HG02840 (cell line): ENCODE measurements around the gene PCNX4.
"Not testable (repeated sequence)": the region's sequence is repeated elsewhere in the genome, so short reads cannot be mapped to it uniquely, and the experiment has no call there.

ENCODE experiments used
- ATAC-seq: cut with Tn5 transposase; IDR thresholded peaks from one replicate; pipeline ENCODE4 v1.9.1; 2021; ENCODE audit warnings: mild to moderate bottlenecking, moderate library complexity, moderate number of reproducible peaks; ENCODE audit not compliant: unreplicated experiment, low FRiP score

The PCNX4 gene

DNA sequence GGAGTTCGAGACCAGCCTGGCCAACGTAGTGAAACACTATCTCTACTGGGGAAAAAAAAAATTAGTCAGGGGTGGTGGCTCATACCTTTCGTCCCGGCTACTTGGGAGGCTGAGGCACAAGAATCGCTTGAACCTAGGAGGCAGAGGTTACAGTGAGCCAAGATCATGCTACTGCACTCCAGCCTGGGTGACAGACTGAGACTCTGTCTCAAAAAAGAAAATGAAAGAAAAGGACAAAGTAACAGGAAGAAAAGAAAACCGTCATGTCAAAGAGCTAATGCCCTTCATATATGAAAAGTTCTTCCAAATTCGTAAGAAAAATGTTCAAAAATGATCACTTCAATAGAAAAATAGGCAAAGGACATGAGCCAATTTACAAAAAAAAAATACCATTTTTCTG lies 8.1 kb downstream of the PCNX4 start:
- ATAC-seq = not testable (repeated sequence)

DNA sequence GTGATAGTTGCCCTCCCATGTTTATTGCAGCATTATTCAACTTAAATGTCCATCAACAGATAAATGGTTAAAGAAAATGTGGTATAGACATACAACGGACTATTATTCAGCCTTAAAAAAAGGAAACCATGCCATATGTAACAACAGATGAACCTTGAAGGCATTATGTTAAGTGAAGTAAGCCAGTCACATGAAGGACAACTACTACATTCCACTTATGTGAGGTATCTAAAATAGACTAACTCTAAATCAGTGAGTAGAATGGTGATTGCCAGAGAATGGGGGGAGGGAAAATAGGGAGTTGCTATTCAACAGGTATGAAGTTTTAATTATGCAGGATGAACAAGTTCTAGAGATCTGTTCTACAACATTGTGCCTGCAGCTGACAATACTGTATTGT lies 10.1 kb downstream of the PCNX4 start:
- ATAC-seq = no peak

DNA sequence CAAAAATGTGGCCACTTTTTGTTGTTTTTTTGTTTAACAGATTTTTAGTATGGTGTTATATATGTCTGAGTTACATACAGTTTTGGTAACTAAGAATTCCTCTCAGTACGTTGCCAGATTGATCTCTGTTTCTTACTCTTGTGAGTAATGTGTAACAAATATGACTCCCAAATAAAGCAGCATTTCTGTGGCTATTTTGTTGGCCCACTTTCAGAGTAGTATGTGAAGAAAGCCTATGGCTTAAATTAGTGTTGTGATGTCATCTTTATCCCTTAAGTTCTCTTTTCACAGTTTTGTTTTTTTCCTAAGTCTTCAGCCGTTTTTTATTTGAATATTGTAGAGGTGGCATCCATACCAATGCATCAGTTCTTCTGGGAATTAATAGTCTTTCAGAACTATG lies 10.7 kb downstream of the PCNX4 start:
- no peak for ATAC-seq

DNA sequence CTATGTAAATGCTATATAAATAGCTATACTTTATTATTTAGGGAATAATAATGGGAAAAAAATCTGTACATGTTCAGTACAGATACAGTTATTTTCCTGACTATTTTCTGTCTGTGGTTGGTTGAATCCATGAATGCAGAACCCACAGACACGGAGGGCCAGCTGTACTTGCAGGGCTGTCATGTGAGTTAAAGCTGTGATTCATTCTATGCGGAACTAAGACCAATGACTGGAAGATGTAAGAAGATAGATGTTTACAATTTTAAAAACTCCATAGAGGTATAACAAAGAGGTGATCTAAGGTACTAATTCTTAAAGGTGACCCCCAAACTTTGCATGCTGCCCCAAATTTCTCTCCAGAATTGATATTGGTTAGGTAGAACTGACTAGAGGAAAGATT lies 14.6 kb downstream of the PCNX4 start:
- no peak for ATAC-seq

DNA sequence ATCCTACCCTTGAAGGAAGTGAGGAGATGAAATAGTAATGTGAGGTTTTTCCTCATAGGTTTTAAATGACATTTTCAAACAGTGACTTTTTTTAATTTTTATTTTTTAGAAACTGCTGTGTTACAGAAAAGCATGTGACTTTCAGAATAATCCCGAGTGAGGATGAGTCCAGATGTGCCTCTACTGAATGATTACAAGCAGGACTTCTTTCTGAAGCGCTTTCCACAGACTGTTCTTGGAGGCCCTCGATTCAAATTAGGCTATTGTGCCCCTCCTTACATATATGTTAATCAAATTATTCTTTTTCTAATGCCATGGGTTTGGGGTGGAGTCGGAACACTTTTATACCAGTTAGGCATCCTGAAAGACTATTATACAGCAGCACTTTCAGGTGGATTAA lies 15.8 kb downstream of the PCNX4 start:
- no peak for ATAC-seq

DNA sequence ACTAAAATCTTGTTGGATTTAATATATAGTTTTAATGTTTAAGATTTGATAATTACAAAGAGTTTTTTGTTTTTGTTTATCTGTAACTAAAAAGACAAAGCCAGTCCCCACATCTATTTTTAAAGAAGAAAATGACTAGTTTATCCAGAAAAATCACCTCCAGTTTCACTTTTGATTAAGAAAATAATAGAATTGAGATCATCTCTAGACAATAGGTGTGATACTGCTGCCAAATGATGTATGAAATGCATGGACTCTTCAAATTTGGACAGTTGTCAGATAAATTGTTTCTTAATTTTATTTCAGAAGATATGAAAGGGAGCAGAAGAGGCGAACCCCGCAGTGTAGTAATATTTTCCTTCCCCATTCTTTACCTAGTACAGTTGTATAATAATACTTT lies 20.0 kb downstream of the PCNX4 start:
- no peak for ATAC-seq

DNA sequence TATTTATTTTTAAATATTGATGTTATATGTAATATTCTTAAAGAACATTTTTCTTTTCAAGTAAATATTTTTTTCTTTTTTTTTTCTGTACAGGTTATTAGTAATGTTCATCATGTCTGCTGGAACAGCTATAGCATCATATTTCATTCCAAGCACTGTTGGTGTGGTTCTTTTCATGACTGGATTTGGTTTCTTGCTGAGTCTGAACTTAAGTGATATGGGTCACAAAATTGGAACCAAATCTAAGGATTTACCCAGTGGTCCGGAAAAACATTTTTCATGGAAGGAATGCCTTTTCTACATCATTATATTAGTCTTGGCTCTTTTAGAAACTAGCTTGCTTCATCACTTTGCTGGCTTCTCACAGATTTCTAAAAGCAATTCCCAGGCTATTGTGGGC lies 23.2 kb downstream of the PCNX4 start:
- ATAC-seq = no peak

DNA sequence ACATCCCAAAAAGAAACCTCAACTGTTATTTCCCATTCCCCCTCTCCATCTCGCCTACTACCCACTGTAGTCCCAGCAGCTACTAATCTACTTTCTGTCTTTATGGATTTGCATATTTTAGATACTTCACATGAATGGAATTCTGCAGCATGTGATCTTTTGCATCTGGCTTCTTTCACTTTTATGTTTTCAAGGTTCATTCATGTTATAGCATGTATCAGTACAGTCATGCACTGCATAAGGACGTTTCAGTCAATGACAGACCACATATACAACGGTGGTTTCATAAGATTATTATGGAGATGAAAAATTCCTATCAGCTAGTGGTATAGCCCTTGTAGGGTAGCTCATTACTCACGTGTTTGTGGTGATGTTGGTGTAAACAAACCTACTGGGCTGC lies 24.5 kb downstream of the PCNX4 start:
- ATAC-seq = no peak

DNA sequence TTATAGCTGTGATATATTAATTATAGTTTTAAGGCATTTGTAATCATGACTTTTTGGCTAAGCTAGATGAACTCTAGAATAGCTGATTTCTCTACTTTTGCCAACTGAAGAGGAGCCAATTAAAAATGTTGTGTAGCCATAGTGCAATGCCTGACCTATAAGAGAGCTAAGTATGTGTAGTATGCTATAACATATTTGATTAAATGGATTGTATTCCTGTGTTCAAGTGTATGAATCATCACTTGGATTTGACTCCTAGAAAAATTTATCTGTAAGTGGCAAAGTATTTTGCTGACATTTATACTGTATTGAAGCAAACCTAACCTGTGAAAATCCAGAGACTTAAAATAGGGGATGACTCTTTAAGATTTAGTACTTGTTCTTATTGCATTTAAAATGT lies 34.2 kb downstream of the PCNX4 start:
- ATAC-seq = no peak

DNA sequence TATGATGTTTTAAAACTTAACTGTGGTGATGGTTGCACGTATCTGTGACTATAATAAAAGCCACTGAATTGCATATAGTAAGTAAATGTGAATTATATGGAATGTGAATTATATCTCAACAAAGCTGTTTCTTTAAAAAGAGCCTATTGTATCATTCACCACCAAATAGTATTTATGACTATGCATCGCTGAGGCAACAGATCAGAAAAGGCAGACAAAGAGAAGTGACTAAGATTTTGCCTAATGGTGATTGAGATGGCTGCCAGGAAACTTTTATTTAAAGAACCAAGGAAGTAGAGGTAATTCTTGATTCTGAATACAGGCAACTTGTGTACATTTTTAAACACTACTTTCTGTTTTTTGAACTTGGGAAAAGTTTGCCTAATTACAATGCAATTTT lies 41.8 kb downstream of the PCNX4 start:
- ATAC-seq = no peak

DNA sequence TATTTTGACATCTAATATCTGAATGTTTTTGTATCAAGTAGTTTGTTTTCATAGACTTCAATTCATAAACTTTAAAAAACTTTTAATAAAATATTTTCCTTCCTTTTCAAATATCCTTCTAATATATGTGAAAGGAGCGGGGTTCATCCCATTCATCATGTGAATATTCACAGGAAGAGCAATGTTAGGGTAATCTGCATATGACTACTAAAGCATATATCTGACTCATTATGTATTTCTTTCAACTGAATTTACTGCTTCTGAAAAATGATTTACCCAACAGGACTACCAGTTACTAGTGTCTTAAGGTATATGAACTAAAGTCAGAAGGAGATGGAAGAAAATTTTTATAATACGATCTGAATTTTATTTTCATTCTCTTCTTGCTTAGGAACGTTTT lies 43.0 kb downstream of the PCNX4 start:
- ATAC-seq = no peak

DNA sequence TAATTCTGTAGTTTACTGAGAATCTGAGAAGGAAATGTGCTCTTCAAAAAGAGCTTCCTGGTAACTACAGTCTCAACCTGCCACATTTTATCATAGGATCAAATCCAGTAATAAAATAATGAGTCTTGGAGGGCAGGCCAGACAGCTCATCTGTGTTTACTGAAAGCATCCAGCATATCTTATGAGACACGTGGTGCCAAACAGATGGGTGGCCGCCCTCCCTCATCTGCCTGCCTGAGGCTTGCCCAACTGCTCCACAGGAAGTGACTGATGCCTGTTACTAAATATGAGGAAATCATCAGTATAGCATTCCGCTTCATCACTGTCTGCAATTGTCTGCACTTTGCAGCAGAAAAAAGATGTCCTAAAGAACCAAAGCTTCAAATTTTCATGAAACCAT lies 60.0 kb downstream of the PCNX4 start:
- ATAC-seq = peak; percentile 69

DNA sequence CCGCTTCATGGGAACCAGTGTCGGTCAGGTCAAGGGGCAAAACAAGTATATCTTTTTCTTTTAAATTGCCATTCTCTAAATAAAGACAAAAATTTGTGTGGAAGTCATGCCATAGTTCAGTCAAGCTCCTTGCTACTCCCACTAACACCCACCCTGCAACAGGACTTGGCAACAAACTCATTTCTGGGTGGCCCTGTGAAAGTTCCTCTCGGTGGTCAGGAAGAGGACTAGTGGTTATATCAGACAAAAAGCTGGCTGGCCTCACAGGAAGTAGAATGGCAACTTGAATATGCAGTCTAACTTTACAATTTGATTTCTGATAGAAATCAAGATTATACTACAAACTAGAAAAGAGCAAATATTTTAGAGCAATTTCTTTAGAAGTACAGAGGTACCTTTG lies 62.3 kb downstream of the PCNX4 start:
- no peak for ATAC-seq

DNA sequence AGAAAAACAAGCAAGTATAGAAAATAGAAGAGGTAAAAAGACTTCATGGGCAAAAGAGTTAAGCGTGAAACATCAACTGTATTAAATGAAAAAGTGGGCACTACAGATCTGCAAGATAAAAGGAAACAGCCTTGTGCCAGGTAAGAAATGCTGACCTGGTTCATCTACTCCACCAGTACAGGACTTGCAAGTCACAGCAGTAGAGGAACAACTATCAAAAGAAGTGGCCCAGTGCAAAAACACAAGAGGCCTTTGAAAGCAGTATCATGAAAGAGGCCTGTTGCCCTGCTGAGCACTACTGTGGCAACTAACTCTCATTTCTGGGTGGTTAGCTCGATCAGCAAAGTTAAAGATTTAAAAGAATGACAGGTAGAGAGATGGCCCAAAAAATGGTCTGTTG lies 62.9 kb downstream of the PCNX4 start:
- ATAC-seq = no peak

DNA sequence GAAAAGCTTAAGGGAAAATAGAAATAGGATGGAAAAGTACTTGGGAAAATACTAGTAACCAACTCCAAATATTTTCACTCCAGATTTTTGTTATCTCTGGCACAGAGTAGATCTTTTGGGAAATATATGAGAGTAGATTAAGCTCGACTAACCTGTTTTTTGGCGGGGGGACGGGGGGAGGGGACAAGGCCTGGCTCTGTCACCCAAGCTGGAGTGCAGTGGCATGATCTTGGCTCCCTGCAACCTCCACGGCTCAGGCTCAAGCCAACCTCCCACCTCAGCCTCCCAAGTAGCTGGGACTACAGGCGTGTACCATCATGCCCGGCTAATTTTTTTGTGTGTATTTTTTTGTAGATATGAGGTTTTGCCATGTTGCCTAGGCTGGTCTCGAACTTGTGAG lies 68.7 kb downstream of the PCNX4 start:
- ATAC-seq = no peak

DNA sequence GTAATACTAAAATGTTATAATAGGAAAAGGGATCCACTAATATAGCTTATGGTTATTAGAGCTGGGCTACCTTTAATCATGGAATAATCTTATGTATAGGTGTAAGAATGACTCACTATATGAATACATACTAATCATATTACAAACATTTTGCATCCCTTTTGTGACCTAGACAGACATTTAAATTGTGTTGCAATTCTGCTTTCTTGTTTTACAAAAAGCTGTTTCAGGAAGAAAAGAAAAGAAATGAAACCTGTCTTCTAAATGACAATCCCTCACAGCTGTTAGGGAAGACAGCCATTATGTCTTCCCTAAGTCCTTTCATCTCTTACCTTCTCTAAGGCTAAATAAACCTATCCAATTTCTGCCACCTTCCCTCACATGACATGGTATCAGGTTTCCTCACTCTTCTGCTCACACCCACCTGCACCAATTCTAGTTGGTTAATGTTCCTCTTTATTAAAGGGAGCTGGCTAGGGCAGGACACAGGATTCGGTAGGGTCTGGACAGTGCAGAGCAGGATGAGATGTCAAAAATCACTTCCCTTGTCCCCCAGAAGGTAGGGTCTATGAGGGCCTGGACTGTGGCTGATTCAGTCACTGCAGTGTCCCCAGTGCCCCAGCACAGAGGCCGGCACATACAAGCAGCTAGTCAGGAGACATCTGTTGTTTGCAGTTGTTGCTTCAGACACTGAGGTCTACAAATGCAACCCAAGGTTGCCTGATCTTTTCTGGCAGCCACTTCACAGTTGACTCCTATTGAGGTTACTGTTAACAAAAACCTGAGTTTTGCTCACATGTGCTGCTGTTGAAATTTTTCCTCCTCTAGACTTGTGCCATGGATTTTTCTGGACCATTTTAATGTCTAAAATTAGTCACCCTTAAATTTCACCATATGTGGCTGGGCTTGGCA lies 69.7 kb downstream of the PCNX4 start:
- no peak for ATAC-seq

DNA sequence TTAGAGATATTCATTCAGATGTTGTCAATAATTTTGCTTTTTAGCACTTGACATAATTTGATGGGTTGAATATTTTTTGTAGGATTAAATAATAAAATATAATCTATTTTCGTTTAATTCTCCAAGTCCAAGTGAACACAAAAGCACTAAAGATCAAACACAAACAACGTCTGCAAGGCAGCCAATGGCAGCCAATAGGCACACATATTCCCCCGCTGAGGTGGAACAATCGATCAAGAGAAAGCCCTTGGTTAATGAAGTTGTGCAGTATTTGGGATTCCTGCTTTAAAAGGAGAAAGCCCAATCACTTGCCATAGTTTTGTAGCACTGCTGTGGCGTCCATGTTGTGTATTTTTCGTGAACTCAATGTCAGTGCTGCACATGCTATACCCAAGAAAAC lies 72.0 kb downstream of the PCNX4 start:
- ATAC-seq = no peak

DNA sequence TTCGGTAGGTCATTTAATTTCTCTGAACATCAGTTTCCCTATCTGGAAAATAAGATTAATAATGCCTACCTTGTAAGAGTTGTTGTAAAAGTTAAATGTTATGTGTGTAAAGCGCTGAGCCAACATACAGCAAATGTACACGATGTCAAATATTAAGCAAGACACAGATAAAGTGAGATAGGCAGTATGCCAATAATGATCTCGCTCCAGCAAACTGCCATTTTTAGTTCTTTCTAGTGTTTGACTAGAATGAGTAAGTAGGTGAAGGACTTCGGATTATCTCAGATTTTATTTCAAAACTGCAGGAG lies 72.6 kb downstream of the PCNX4 start:
- ATAC-seq = peak; percentile 3

DNA sequence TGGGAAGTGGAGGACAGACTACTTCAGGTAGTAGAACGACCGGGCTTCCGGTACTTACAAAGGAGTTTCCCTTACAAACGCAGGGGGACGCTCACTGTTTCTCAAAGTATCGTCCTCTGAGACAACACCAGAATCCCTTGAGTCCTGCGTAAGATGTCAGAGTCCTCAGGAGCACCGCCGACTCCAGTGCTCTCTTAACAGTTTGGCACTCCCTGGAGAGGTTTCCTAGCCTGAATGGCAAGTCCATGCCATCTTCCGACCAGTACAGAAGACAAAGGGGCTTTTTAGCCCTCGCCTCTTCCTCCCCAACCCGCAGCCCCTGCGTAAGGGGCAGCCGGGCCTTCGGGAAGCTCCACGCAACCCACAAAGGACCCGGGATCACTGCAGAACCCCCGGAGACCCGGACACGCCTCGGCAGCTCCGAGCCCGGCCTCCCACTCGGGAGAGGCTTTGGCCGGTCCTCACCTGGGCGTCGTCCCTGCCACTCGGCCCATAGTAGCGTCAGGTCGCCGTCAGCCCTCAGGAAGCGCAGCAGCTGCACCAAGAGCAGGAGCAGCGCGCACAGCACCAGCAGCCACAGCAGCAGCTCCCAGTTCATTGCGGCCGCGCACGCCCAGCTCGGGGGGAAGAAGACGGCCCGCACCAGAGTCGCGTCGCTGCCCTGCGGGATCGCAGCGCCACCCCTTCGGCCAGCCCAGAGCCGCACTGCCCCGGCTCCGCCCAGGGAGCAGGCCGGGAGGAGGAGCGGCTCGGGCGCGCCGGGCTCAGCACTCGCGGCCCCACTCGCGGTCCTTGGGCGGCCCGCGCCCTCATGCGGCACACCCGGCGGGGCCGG lies 73.2 kb downstream of the PCNX4 start, which contains the start of gene DHRS7:
Gene DHRS7 (minus strand): TSS at position 687 of the 835 bp plus-strand sequence. CDS start 89 bp downstream, at position 598.
- peak; percentile 85 for ATAC-seq

DNA sequence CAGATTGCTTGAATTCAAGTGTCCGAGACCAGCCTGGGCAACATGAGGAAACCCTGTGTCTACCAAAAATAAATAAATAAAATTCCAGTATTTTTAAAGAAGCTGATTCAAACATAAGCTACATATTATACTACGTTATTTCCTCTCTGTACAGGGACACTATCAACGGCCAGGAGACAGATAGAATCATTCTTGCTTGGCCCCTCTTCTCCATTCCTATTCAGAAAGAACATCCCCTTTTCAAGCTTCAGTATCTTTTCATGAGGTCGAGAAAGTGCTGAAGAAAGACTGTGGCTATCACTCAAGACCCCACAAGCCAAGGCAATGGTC lies 73.8 kb downstream of the PCNX4 start:
- no peak for ATAC-seq

DNA sequence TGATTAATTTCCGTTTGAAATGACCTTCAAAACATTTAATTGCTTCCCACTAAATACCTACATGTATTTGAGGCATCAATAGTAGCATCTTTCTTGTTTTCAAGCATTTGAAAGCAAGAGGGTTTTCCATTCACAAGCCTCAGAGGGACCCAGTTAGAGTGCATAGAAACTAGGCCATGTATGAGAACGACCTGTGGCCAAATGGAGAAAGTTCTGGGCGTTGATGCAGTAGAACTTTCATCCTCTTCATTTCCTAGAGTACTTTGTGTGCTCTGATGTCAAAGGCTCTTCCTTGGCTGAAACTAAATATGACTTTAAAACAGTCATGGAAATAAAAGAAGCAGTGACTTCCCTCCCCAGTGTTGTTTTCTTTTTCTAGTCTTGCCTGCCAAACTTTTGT lies 74.4 kb downstream of the PCNX4 start:
- ATAC-seq = no peak

DNA sequence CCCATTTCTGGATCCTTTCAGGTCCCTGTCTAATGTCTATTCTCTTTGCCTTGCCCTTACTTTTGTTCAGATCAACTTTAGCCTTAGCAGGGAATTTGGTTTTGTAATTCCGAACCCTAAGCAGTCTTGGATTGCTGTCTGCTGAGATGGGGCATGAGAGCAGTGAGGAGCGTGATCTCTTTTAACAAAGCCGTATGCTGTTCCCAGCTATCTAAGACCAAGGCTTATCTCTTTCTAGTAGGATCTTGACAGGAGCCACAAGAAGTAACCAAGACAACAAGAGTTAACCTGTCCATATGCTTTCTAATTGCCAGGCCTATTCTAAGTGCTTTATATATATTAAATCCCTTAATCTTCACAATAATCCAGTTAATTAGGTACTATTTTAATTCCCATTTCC lies 78.0 kb downstream of the PCNX4 start:
- ATAC-seq = no peak
